GM10248 (cell line): ENCODE measurements around the gene FAU.

ENCODE experiments used
- CTCF ChIA-PET: fragments of 300-600 bp; sonication (Branson Sonifier 250); formaldehyde crosslinking; extraction: SDS; loops from one replicate; lab custom pipeline; 2021; ENCODE audit warnings: antibody characterized with exemption; lab: Yijun Ruan, JAX
- POLR2A ChIA-PET: fragments of 350-650 bp; sonication (Branson Sonifier 250); formaldehyde crosslinking; extraction: SDS; loops from one replicate; lab custom pipeline; 2020; ENCODE audit warnings: antibody characterized with exemption; lab: Yijun Ruan, JAX
- DNase-seq: peaks from one replicate; pipeline ENCODE4 v3.0.0; 2012; ENCODE audit errors: extremely low spot score
- TF ChIP-seq, protein P1 (sequence below): IDR thresholded peaks from 2 replicates; pipeline ENCODE4 v1.5.1; 2012; ENCODE audit warnings: mild to moderate bottlenecking, low read depth; ENCODE audit errors: extremely low read depth, missing control alignments, control extremely low read depth

Gene FAU

DNA sequence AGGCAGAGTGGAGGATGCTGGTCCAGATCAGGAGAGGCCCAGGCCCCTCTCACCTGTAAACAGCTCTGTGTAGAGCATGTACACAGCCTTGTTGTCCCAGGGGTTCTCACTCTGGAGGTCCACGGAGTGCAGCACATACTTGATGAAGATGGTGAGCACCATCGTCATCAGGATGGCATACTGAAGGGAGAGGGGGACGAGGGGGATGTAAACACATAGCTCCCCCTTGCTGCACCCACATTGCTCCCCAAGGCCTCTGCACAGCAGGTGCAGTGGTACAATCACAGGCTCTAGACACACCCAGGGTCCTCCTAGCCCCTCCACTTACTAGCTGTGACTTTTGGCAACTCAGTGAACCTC is 9.5 kb upstream of the FAU start:
- ChIA-PET CTCF (interaction anchor here (0.8 to 5.1 kb wide), 6 partner anchors 9 to 119 kb away, joined by 3 to 24 read pairs (median 8); partner anchors contain the start of genes CAPN1, FAU, MRPL49 and TM7SF2), POLR2A (interaction anchor here (0.8 to 1.2 kb wide), 2 partner anchors 9 to 14 kb away, joined by 3 to 4 read pairs; partner anchors contain the start of genes FAU, MRPL49 and ZNHIT2)
- no peak for DNase-seq
- TF ChIP-seq, protein P1, sequence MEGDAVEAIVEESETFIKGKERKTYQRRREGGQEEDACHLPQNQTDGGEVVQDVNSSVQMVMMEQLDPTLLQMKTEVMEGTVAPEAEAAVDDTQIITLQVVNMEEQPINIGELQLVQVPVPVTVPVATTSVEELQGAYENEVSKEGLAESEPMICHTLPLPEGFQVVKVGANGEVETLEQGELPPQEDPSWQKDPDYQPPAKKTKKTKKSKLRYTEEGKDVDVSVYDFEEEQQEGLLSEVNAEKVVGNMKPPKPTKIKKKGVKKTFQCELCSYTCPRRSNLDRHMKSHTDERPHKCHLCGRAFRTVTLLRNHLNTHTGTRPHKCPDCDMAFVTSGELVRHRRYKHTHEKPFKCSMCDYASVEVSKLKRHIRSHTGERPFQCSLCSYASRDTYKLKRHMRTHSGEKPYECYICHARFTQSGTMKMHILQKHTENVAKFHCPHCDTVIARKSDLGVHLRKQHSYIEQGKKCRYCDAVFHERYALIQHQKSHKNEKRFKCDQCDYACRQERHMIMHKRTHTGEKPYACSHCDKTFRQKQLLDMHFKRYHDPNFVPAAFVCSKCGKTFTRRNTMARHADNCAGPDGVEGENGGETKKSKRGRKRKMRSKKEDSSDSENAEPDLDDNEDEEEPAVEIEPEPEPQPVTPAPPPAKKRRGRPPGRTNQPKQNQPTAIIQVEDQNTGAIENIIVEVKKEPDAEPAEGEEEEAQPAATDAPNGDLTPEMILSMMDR = no peak

DNA sequence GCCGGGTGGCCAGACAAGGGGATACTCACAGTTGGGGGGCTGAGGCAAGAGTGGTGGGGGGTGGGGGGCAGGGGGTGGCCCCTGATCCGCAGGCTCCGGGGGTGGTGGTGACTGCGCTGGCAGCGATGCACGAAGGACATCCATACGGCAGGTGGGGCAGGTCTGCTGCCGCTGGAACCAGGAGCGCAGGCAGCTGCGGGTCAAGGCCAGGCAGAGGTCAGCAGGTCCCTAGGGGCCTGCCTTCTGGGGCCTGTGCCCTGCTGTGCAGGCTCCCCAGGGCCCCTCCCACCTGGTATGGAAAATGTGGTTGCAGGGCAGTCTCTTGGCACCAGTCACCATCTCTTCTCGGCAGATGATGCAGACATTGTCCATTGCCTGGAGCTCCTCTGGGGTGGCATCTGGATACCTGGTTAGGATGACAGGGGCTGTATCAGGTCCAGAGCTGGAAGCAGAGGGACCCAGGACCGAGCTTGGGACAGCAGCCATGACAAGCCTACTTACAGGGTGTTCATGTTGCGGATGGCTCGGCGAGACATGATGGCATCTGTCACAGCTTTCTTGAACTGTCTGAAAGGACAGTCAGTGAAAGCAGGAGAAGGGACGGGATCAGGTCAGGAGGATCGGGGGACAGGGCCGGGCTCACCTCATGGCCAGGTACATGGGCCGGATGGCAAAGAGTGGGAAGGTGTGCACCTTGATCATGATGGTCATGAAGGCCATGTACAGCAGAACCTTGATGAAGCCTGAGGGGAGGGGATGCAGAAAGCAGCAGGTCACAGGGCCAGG is 8.9 kb upstream of the FAU start:
- no peak for DNase-seq
- POLR2A ChIA-PET = interaction anchor here (0.6 to 1.2 kb wide), 2 partner anchors 9 to 17 kb away, joined by 4 to 6 read pairs; partner anchors contain the start of genes FAU and MRPL49
- CTCF ChIA-PET = interaction anchor here (0.8 to 5.1 kb wide), 7 partner anchors 9 to 118 kb away, joined by 3 to 24 read pairs (median 4); partner anchors contain the start of genes CAPN1, FAU, MRPL49 and TM7SF2
- TF ChIP-seq, protein P1 = no peak

DNA sequence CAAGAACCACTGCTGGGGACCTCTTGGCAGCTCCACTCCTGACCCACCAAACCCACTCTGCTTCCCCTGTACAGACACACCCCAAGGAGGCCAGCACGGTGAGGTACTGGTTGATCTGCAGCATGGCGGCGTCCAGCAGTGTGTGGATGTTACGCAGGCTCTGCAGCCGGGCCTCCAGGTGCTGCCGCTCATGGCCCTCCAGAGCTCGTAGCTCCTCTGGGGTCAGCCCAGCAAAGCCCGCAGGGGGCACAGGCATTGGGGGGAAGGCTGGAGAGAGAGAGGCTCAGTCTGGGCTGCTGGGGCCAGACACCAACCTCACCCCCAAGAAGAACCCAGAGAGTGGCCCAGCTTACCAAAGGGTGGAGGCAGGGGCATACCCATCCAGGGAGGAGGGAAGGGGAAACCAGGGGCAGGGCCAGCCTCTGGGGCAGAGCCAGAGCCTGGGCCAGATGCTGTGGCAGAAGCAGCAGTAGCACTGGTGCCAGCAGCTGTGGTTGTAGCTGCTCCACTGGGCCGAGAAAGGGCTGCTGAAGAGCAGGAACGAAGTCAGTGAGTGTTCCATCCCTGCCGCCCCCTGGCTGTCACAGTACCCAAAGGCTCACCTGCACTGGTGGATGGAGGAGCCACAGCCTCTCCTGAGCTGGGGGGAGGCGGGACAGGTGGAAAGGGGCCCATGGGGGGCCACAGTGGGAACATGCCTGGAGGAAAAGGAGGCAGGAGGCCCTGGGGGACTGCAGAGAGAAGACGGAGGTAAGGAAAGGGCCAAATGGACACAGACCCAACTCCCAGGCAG is 7.9 kb upstream of the FAU start:
- TF ChIP-seq, protein P1 = peak; percentile 11
- CTCF ChIA-PET = interaction anchor here (1.0 to 5.1 kb wide), 4 partner anchors 9 to 52 kb away, joined by 3 to 24 read pairs (median 9); partner anchors contain the start of genes CAPN1, TM7SF2 and ZNHIT2
- DNase-seq = no peak
- POLR2A ChIA-PET = interaction anchor here (0.6 to 1.2 kb wide), 3 partner anchors 8 to 600 kb away, joined by 4 to 6 read pairs (median 5); partner anchors contain the start of genes FAU and MRPL49

DNA sequence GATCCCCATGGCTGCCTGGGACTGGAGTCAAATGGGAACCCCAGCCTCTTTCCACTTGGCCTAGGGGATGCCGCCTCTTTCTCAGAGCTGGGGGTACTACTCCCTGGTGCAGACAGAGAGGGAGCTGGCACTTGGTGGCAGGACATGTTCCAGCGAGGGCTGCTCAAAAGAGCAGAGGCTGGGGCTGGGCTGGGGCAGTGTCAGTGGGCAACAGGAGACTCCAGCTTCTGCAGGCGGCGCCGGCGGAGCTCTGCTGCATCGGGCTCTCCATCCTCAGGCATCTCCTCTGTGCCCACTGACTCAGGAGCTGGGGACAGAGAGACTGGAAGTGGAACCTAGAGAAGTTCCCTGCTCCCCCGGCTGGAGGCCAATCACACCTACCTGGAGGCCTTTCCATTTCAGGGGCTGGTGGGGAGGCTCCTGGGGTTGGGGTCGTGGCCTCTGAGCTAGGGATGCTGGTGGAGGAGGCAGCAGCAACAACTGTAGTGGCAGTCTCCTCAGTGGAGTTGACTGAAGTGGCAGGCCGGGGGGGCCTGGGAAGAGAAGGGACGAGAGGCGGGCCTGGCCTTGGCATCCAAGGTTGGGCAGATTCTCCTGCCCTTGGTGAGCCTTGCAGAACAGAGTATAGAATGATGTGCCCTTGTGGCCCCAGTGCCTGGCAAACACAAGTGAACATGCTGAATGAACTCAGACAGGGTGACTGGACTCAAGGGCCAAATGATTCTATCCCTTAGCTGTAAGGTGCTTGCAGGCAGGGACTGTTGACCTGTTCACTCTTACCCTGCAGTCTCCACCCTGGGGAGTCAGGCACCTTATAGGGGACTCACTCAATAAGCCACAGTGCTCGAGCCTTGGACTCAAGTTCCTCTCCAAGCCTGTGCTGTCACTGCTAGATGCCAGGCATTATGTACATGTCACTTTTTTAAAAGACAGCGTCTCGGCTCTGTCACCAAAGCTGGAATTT is 6.5 kb upstream of the FAU start:
- CTCF ChIA-PET = interaction anchor here (1.2 to 5.1 kb wide), 4 partner anchors 11 to 53 kb away, joined by 3 to 24 read pairs (median 9); partner anchors contain the start of genes CAPN1, TM7SF2 and ZNHIT2
- DNase-seq = no peak
- TF ChIP-seq, protein P1 = no peak
- POLR2A ChIA-PET = interaction anchor here (0.5 to 0.6 kb wide), 2 partner anchors 239 to 274 kb away, joined by 3 to 7 read pairs; no protein-coding TSS in a partner anchor

DNA sequence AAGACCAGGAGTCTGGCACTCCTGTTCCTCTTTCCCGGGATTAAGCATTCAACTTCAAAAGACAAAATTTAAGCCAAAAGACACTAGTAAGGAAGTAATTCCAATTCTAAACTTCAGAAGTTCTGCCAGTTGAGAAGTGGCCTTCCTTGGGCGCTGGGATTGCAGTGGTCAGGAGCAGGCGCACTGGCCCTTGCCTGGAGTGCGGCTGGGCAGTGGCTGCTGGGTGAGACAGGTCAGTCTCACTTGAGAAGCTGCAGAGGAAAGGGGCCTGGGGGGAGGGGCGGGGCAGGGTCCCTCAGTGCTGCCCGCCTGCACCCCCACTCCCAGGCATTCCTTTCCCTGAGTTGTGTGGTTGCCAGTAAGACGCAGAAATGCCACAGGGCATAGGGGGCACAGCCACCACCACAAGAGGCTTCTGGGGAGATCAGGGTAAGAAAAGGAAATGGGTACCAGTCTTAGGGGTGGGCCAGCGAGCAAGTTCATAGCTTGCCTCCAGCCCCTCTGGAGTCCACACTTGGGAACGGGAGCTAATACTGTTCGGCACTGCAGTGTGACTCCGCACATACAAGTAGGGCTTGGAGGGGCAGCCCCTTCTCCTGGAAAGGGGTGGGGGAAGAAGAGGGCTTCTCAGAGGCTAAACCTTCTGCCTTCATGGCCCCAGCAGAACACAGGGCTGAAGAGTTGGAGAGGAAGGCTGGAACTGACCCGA is 5.7 kb upstream of the FAU start:
- CTCF ChIA-PET = interaction anchor here (1.8 to 5.1 kb wide), 3 partner anchors 10 to 15 kb away, joined by 6 to 24 read pairs (median 13); partner anchors contain the start of genes TM7SF2 and ZNHIT2
- POLR2A ChIA-PET = interaction anchor here (0.5 to 0.6 kb wide), 2 partner anchors 240 to 275 kb away, joined by 3 to 7 read pairs; no protein-coding TSS in a partner anchor
- no peak for DNase-seq
- TF ChIP-seq, protein P1 = no peak
